ENCODE results near the gene CYP4F22. TPM values are rescaled to one million over a fixed set of nuclear protein-coding genes. Genes with fewer than 3 reads are reported as not detected.

Gene CYP4F22
- total RNA-seq, 1 experiment from 2014 or later = not detected

DNA sequence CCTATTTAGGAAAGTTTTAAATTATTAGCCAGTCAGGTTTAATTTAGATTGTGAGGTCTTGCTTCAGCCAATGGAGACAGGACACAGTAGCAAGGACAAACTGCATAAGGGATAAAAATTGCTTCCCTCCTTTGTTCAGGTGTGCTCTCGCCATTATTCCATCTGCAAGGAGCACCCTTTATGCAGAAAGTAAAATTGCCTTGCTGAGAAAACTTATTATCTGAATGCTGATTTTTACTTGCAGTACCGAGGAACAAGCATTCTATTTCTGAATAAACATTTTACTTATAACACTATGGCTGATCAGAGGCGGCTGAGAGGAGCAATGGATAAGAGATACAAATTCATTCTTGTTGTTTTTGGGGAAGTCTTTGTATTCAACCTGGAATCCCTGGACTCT, 8.0 kb downstream of the CYP4F22 start:
- DNase-seq = no peak
- TF ChIP-seq EZH2 (IDR thresholded peaks at IDR 0.05; ENCODE audit: low read depth) = no peak
- TF ChIP-seq, protein P1, sequence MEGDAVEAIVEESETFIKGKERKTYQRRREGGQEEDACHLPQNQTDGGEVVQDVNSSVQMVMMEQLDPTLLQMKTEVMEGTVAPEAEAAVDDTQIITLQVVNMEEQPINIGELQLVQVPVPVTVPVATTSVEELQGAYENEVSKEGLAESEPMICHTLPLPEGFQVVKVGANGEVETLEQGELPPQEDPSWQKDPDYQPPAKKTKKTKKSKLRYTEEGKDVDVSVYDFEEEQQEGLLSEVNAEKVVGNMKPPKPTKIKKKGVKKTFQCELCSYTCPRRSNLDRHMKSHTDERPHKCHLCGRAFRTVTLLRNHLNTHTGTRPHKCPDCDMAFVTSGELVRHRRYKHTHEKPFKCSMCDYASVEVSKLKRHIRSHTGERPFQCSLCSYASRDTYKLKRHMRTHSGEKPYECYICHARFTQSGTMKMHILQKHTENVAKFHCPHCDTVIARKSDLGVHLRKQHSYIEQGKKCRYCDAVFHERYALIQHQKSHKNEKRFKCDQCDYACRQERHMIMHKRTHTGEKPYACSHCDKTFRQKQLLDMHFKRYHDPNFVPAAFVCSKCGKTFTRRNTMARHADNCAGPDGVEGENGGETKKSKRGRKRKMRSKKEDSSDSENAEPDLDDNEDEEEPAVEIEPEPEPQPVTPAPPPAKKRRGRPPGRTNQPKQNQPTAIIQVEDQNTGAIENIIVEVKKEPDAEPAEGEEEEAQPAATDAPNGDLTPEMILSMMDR (conservative IDR thresholded peaks at IDR 0.05) = no peak
- Histone ChIP-seq H3K27ac (no peak overlapping the region), H3K4me2 (no peak overlapping the region), H3K4me1 (replicated peaks; ENCODE audit: insufficient read depth) (no peaks in the 10 kb centered on the region), H3K4me3 (no peak overlapping the region), H3K9me3 (ENCODE audit: insufficient read depth, low read depth) (peaks cover 13% of the 10 kb centered on the region; the same call in 1 of the 2 replicates), H2AFZ (no peak overlapping the region), H3K79me2 (ENCODE audit: low read depth) (no peaks in the 10 kb centered on the region), H4K20me1 (ENCODE audit: insufficient read depth) (no peaks in the 10 kb centered on the region), H3K36me3 (ENCODE audit: low read depth) (no peaks in the 10 kb centered on the region), H3K27me3 (ENCODE audit: insufficient read depth, low read depth) (peaks cover 36% of the 10 kb centered on the region), H3K9me2 (ENCODE audit: insufficient read depth) (no peaks in the 10 kb centered on the region), H3F3A (ENCODE audit: insufficient read depth, low read depth) (no peaks in the 10 kb centered on the region)
- ChIA-PET CTCF (no interaction called here), POLR2A (ENCODE audit: unreplicated experiment) (no interaction called here)
- intact Hi-C loops (cut with micrococcal nuclease; ENCODE audit: unreplicated experiment) = no loop called here
- no TSS peak for BruUV-seq (replicated peaks)

DNA sequence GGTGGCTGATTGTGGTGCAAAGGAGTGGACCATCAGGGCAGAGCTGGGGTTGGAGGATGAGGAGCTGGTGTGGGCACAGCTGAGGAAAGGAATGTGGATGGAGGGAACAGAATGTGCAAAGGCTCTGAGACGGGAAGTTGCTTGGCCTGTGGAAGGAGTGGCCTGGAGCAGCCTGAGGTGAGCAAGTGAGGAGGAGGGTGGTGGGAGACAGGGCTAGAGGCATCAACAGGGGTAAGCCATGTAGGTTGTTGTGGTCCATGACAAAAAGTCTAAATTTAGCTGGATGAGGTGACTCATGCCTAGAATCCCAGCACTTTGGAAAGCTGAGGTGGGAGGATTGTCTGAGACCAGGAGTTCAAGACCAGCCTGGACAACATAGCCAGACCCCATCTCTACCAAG, 9.5 kb downstream of the CYP4F22 start:
- Histone ChIP-seq H3K27ac (no peak overlapping the region), H3K4me2 (no peak overlapping the region), H3K4me3 (no peak overlapping the region), H3F3A (ENCODE audit: insufficient read depth, low read depth) (no peaks in the 10 kb centered on the region), H4K20me1 (ENCODE audit: insufficient read depth) (no peaks in the 10 kb centered on the region), H3K4me1 (replicated peaks; ENCODE audit: insufficient read depth) (no peaks in the 10 kb centered on the region), H3K36me3 (ENCODE audit: low read depth) (no peaks in the 10 kb centered on the region), H3K9me2 (ENCODE audit: insufficient read depth) (no peaks in the 10 kb centered on the region), H3K79me2 (ENCODE audit: low read depth) (no peaks in the 10 kb centered on the region), H3K9me3 (ENCODE audit: insufficient read depth, low read depth) (peaks cover 13% of the 10 kb centered on the region; the same call in 1 of the 2 replicates), H2AFZ (no peak overlapping the region), H3K27me3 (ENCODE audit: insufficient read depth, low read depth) (peaks cover 36% of the 10 kb centered on the region)
- TF ChIP-seq EZH2 (IDR thresholded peaks at IDR 0.05; ENCODE audit: low read depth) = no peak
- TF ChIP-seq, protein P1 (conservative IDR thresholded peaks at IDR 0.05) = no peak
- DNase-seq = no peak
- intact Hi-C loops (cut with micrococcal nuclease; ENCODE audit: unreplicated experiment) = no loop called here
- ChIA-PET POLR2A (ENCODE audit: unreplicated experiment) (no interaction called here), CTCF (no interaction called here)
- no TSS peak for BruUV-seq (replicated peaks)

DNA sequence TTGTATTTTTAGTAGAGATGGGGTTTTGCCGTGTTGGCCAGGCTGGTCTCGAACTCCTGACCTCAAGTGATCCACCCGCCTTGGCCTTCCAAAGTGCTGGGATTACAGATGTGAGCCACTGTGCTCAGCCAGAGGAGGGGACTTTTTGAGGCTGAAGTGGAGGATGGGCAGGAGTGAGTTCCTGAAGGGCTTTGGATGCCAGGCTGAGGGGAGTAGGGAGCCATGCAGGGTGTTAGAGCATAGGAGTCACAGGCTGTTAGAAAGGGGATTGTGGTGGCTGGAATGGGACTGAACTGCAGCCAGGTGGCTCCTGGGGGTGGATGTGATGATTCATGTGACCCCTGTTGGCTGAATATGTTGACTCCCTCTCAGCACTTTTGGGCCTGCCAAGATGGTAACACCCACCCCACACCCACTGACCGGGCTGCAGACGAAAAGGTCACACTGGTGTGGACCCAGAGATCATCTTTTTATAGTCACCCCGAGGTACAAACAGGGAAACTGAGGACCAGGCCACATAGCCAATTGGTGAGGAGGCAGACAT, 11.2 kb downstream of the CYP4F22 start:
- Histone ChIP-seq H3K4me2 (no peak overlapping the region), H3K27ac (no peak overlapping the region), H3F3A (ENCODE audit: insufficient read depth, low read depth) (no peaks in the 10 kb centered on the region), H3K9me2 (ENCODE audit: insufficient read depth) (no peaks in the 10 kb centered on the region), H3K36me3 (ENCODE audit: low read depth) (no peaks in the 10 kb centered on the region), H3K4me3 (no peak overlapping the region), H3K4me1 (replicated peaks; ENCODE audit: insufficient read depth) (no peaks in the 10 kb centered on the region), H3K79me2 (ENCODE audit: low read depth) (no peaks in the 10 kb centered on the region), H3K9me3 (ENCODE audit: insufficient read depth, low read depth) (peaks cover 13% of the 10 kb centered on the region; the same call in 1 of the 2 replicates), H3K27me3 (ENCODE audit: insufficient read depth, low read depth) (peaks cover 48% of the 10 kb centered on the region), H4K20me1 (ENCODE audit: insufficient read depth) (no peaks in the 10 kb centered on the region; the same call in 1 of the 2 replicates), H2AFZ (no peak overlapping the region)
- TF ChIP-seq, protein P1 (conservative IDR thresholded peaks at IDR 0.05) = no peak
- no peak for TF ChIP-seq EZH2 (IDR thresholded peaks at IDR 0.05; ENCODE audit: low read depth)
- POLR2A ChIA-PET (ENCODE audit: unreplicated experiment) = no interaction called here
- DNase-seq = no peak
- intact Hi-C loops (cut with micrococcal nuclease; ENCODE audit: unreplicated experiment) = no loop called here
- no TSS peak for BruUV-seq (replicated peaks)
- CTCF ChIA-PET = no interaction called here

Data from PC-9 (cell line).